ENCODE measurements around the gene LAD1.
A peak's percentile ranks its signal among the peaks of the same experiment; 100 is the strongest.

LAD1 gene

GRCh38 chr1:201356236-201356635 is 42.9 kb downstream of the LAD1 start:
- Mint-ChIP-seq H3K4me1 (no peaks in the 10 kb centered on the region), H3K4me3 (no peak overlapping the region), H3K9me3 (no peaks in the 10 kb centered on the region), H3K27me3 (no peaks in the 10 kb centered on the region), H3K27ac (no peak overlapping the region)
- DNase-seq (no peak), ATAC-seq (no peak)

DNA sequence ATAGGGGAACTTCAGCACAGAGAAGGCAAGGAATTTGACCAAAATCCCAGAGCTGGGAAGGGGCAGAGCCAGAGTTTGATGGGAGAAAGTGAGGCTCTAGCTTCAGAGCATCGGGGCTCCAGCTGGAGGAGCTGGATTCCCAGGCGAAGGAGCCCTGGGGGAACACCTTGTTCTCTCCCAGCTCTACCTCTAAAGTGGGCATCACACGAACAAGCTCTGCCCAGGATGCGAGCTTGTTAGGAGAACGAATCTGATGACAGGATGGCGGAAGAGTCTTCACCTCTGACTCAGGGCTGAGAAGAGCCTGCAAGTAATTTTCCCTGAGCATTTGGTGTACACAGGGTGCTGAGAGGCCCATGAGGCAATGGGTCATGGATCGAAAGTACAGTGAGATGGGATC is 43.7 kb downstream of the LAD1 start:
- Mint-ChIP-seq H3K4me3 (no peak overlapping the region), H3K4me1 (no peaks in the 10 kb centered on the region), H3K27ac (no peak overlapping the region), H3K27me3 (no peaks in the 10 kb centered on the region), H3K9me3 (no peaks in the 10 kb centered on the region)
- DNase-seq = no peak
- ATAC-seq = no peak

- Mint-ChIP-seq H3K4me1 (no peaks in the 10 kb centered on the region), H3K4me3 (no peak overlapping the region), H3K27ac (no peak overlapping the region), H3K9me3 (no peaks in the 10 kb centered on the region), H3K27me3 (no peaks in the 10 kb centered on the region)
- ATAC-seq = no peak
- DNase-seq = no peak
These were observed 44.2 kb downstream of the LAD1 start for GRCh38 chr1:201354901-201355295.

GRCh38 chr1:201354151-201354900 is 44.8 kb downstream of the LAD1 start:
- Mint-ChIP-seq H3K9me3 (no peaks in the 10 kb centered on the region), H3K27ac (peak overlapping the region in 1 of 2 donors; percentile 43), H3K27me3 (no peaks in the 10 kb centered on the region), H3K4me1 (no peaks in the 10 kb centered on the region), H3K4me3 (no peak overlapping the region)
- no peak for DNase-seq
- no peak for ATAC-seq

GRCh38 chr1:201353186-201353940 is 45.8 kb downstream of the LAD1 start:
- peak overlapping the region in 1 of 2 donors; percentile 23 for H3K27ac Mint-ChIP-seq
- no peaks in the 10 kb centered on the region for H3K9me3 Mint-ChIP-seq
- H3K4me1 Mint-ChIP-seq = no peaks in the 10 kb centered on the region
- peaks cover under 1% of the 10 kb centered on the region for H3K27me3 Mint-ChIP-seq
- no peak for DNase-seq
- H3K4me3 Mint-ChIP-seq = no peak overlapping the region
- no peak for ATAC-seq

DNA sequence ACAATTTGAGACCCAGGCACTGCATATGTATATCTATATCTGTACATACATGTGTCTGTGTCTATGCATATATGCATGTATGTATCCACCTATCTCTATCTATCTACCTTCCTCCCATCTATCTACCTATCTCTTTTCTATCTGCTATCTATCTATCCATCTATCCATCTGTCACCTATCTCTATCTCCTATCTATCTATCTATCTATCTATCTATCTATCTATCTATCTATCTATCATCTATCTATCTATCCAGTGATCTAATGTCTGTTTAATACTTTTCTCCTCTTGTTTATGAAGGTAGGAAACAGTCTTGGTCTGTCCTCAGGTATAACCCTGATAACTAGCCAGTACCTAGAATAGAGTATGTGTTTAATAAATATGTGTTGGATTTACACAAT is 47.5 kb downstream of the LAD1 start:
- ATAC-seq (no peak), DNase-seq (no peak)
- H3K9me3 Mint-ChIP-seq = no peaks in the 10 kb centered on the region
- no peaks in the 10 kb centered on the region for H3K4me1 Mint-ChIP-seq
- H3K27ac Mint-ChIP-seq = no peak overlapping the region
- no peak overlapping the region for H3K4me3 Mint-ChIP-seq
- peaks cover 18% of the 10 kb centered on the region for H3K27me3 Mint-ChIP-seq

- H3K27ac Mint-ChIP-seq = no peak overlapping the region
- H3K4me3 Mint-ChIP-seq = no peak overlapping the region
- ATAC-seq = no peak
- DNase-seq = no peak
- H3K4me1 Mint-ChIP-seq = no peaks in the 10 kb centered on the region
- H3K9me3 Mint-ChIP-seq = no peaks in the 10 kb centered on the region
- peaks cover 18% of the 10 kb centered on the region for H3K27me3 Mint-ChIP-seq
These were observed 48.2 kb downstream of the LAD1 start for GRCh38 chr1:201350884-201351283.

- no peak for ATAC-seq
- no peak overlapping the region for H3K4me3 Mint-ChIP-seq
- no peaks in the 10 kb centered on the region for H3K4me1 Mint-ChIP-seq
- DNase-seq = no peak
- H3K27ac Mint-ChIP-seq = no peak overlapping the region
- H3K9me3 Mint-ChIP-seq = no peaks in the 10 kb centered on the region
- H3K27me3 Mint-ChIP-seq = peaks cover 18% of the 10 kb centered on the region
These were observed 48.8 kb downstream of the LAD1 start for GRCh38 chr1:201350361-201350725.

GRCh38 chr1:201349092-201349491 is 50.0 kb downstream of the LAD1 start:
- Mint-ChIP-seq H3K4me1 (no peaks in the 10 kb centered on the region), H3K4me3 (no peak overlapping the region), H3K27ac (no peak overlapping the region), H3K9me3 (no peaks in the 10 kb centered on the region), H3K27me3 (peaks cover 18% of the 10 kb centered on the region)
- DNase-seq (no peak), ATAC-seq (no peak)

DNA sequence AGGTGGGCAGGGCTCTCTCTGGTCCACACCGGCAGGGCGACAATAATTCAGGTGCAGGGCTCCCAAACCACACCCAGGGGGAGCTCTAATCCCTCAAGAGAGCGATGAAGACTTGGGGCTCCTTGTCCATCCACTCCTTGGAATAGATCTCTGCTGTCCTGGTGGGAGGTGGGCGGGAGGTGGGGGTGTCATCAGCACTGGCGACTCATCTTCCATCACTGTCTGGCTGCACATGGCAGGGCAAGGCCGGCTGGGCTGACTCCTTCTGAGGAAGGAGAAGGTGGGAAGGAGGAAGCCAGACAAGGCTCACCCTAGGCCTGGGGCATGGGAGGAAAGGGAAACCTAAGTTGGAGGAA is 50.9 kb downstream of the LAD1 start:
- H3K27me3 Mint-ChIP-seq = peaks cover 18% of the 10 kb centered on the region
- H3K9me3 Mint-ChIP-seq = no peaks in the 10 kb centered on the region
- no peaks in the 10 kb centered on the region for H3K4me1 Mint-ChIP-seq
- DNase-seq (peak; percentile 27 to 32), ATAC-seq (peak; percentile 68)
- no peak overlapping the region for H3K27ac Mint-ChIP-seq
- no peak overlapping the region for H3K4me3 Mint-ChIP-seq

DNA sequence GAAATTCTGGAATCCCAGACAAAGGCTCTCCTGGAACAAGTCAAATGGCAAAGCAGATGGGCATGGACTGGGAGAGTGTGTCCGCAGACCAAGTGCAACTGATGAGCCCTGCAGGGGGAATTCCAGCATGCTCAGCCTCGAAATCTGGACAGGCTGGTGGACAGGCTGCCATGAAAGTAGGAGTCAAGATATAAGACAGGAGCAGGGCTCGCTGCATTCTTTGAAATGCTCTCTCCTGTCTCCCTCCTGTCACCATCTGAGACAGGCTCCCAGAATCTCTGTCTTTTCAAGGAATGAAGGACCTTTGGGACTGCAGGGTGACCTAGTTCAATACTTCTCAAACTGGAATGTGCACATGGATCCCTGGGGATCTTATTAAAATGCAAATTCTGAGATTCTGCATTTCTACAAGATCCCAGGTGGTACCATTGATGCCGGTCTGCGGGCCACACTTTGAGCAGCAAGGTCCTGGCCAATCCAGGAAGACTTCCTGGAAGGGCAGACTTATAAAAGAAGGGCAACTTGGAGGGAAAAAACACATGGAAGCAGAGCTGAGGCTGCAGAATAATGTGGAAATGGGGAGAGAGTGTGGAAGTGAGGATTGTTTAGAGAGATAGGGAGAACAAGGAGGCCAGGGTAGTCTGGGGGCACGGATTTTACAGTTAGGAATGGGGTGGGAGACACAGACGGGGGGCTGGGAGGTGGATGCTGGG is 51.5 kb downstream of the LAD1 start:
- no peak overlapping the region for H3K27ac Mint-ChIP-seq

DNA sequence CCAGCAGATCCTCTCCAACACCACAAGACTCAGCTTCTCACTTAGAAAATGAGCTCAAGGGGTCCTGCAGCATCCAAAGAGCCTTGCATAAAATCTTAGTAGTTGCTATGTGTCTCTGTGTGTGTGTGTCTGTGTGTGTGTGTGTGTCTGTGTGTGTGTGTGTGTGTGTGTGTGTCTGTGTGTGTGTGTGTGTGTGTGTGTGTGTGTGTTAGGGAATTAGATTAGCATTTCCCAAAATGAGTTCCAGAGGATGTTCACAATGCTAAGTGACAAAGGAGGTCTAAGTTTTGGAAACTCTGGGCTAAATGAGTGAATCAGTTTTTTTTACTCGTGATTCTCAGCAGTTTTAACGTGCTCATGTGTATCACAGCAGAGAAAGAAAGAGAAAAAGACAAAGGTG is 52.1 kb downstream of the LAD1 start:
- DNase-seq = no peak
- Mint-ChIP-seq H3K27ac (no peak overlapping the region), H3K27me3 (peaks cover 18% of the 10 kb centered on the region), H3K4me1 (no peaks in the 10 kb centered on the region), H3K9me3 (no peaks in the 10 kb centered on the region), H3K4me3 (no peak overlapping the region)
- ATAC-seq = no peak

More for the DNA sequence above, 51.5 kb downstream of the LAD1 start:
- no peak overlapping the region for H3K4me3 Mint-ChIP-seq
- H3K9me3 Mint-ChIP-seq = no peaks in the 10 kb centered on the region
- H3K27me3 Mint-ChIP-seq = peaks cover 18% of the 10 kb centered on the region
- DNase-seq = no peak
- no peaks in the 10 kb centered on the region for H3K4me1 Mint-ChIP-seq
- ATAC-seq = no peak

GRCh38 chr1:201346337-201346939 is 52.7 kb downstream of the LAD1 start:
- ATAC-seq (no peak), DNase-seq (no peak)
- Mint-ChIP-seq H3K4me3 (no peak overlapping the region), H3K27me3 (peaks cover 18% of the 10 kb centered on the region), H3K4me1 (no peaks in the 10 kb centered on the region), H3K9me3 (no peaks in the 10 kb centered on the region), H3K27ac (no peak overlapping the region)

- no peak overlapping the region for H3K27ac Mint-ChIP-seq
- ATAC-seq (no peak), DNase-seq (no peak)
- H3K4me3 Mint-ChIP-seq = no peak overlapping the region
- peaks cover 18% of the 10 kb centered on the region for H3K27me3 Mint-ChIP-seq
- no peaks in the 10 kb centered on the region for H3K9me3 Mint-ChIP-seq
- no peaks in the 10 kb centered on the region for H3K4me1 Mint-ChIP-seq
These were observed 54.1 kb downstream of the LAD1 start for GRCh38 chr1:201345081-201345355.

DNA sequence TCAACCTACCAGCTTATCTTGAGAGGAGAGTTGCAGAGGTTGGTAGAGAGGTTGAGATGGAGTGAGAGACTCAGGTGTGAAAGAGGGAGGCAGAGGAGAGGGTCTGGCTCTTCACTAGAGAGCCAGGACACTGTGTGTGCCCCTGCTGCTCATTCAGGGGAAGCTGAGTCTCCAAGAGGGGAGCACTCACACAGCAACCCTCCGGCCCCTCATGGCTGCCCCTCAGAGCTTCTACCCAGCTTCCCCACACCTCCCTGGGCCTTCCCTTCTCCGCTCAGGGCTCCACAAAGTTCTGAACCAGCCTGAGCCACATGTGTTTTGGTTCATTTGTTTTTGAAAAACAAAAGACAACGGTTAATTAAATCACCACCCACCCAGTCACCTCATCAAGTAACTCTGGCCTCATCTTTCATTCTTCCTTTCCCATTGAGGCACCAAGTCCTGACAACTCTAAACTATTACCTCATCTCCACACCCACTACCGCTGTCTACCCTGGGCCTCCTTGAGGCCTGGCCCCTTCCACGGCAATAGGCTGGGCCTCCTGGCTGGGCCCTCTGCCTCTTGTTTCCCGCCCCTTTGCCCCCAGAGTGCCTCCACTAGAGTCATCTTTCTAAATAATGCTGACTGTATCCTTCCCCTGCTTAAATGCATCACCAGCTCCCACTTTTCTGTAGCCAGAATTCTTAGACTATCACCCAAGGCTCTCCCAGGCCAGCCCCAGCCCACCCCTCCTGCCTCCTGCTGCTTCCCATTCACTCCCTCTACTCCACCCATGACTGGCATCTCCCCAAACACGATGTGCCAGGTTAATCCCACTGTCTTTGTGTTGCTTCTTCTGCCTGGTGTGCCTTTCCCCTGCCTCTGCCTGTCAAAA is 54.7 kb downstream of the LAD1 start:
- Mint-ChIP-seq H3K9me3 (no peaks in the 10 kb centered on the region), H3K27ac (peak overlapping the region in 1 of 2 donors; percentile 55), H3K4me3 (no peak overlapping the region), H3K27me3 (peaks cover 23% of the 10 kb centered on the region), H3K4me1 (no peaks in the 10 kb centered on the region)
- DNase-seq (no peak), ATAC-seq (no peak)
